GM18861 (cell line): ENCODE measurements around the gene MELTF.
"Not testable (repeated sequence)": the region's sequence is repeated elsewhere in the genome, so short reads cannot be mapped to it uniquely, and the experiment has no call there.

Source experiments
- ATAC-seq: cut with Tn5 transposase; IDR thresholded peaks from one replicate; pipeline ENCODE4 v1.9.1; 2021; ENCODE audit not compliant: unreplicated experiment

The MELTF gene

DNA sequence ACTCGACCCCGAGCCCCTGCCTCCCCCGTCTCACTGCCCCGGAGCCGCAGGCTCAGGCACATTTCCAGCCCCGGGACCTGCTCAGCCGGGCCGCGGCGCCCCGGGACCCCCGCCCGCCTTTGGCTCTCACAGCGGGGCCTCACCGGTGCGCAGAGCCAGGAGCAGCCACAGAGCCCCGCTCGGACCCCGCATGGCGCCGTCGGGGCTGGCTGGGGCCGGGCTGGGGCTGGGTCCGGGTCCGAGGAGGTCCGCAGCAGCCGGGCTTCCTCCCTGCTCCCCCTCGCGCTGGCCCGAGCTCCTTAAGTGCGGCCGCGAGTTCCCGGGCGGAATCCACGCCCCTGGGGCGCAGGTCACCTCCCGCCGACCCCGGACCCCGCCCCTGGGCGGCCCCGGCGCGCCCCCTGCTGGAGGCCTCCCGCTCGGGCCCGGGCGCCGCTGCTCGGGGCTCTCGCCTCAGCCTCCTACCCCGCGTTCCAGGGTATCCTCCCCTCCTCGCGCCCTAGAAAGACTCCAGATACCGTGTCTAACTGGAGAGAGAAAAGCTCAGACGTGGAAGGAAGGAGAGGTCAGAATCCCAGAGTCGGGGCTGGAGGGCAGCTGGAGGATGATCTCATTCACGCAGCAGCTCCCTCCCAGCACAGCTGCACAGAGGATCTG, at the start of gene MELTF:
TSS of gene MELTF (minus strand) at position 307 of the 657 bp plus-strand sequence. CDS start at position 192, 115 bp downstream.
- peak; percentile 60 for ATAC-seq

DNA sequence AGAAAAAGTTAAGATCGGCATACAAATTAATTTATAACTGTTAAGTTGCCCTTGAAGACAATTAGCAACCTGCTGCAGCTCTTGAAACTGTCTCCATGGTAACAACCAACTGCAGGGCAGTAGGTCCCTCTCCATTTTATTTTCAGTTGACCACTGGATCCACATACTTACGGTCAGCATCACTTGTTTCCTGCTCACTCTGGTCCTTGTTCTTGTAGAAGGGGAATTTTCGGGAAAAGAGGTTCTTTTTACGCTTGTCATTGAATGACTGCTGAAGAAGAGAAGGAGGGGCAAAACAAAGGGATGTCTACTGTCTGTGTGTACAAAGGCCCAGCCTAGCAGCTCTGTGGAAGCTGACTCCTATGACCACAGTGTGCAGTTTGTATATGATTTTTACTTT, 46.8 kb upstream of the MELTF start:
- no peak for ATAC-seq

DNA sequence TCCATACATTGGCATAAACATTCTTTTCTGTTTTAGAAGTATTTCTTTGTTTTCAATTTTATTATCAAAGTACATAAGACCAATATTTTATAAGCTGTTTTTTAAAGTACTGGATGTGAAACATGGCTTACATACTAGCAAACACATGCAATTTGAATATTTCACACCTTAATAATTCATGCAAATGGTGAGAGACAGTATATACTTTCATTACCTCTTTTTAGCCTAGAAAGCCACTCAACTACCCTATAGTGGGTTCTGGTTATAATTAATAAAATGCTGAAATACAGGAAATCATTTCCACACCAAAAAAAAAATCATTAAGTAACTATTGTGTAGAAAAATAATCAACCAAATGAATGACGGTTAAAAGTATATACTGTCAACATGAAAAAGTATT, 38.5 kb upstream of the MELTF start:
- no peak for ATAC-seq

DNA sequence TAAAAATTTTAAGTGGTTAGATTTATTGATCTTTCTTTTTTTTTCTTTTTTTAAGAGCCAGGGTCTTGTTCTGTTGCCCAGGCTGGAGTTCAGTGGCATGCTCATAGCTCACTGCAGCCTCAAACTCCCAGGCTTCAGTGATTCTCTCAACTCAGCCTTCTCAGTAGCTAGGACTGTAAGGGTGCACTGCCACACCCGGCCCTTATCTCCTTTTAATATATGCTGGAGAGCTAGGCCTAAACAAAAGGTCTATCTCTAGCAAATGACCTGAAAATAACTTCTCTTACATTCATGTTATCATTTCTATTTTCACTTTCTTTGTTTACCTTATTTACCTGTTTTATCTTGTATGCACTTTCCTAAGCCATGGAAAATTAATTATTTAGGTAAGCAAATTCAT, 35.2 kb upstream of the MELTF start:
- no peak for ATAC-seq

DNA sequence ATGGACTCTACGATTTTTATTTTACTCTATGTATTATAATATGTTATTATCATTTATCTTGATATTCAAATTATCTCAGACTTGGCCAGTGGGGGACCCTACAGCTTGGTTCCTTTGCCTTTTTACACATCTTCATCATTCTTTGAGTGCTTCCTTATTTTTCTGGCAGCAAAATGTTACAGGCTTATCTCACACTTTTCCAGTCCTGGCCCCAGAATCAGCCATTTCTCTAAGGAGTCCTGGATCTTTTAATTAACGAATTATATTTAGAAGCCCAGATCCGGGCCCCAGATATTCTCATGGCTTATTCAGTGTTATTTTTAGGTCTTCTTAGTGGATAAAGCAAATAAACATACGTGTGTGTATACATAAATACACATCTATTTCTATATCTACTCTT, 32.8 kb upstream of the MELTF start:
- ATAC-seq, result no peak

DNA sequence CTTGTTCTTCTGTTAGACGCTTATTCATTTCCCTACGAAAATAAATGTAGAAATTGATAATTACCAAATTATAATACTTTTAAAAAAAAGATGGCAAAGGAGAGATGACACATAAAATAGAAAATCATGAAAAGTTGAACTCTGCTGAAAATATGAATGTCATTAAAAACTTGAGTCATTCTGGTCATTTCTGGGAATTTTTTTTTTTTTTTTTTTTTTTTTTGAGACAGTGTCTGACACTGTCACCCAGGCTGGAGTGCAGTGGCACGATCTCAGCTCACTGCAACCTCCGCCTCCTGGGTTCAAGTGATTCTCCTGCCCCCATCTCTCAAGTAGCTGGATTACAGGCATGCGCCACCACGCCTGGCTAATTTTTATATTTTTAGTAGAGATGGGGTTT, 22.0 kb upstream of the MELTF start:
- peak; percentile 15 for ATAC-seq

DNA sequence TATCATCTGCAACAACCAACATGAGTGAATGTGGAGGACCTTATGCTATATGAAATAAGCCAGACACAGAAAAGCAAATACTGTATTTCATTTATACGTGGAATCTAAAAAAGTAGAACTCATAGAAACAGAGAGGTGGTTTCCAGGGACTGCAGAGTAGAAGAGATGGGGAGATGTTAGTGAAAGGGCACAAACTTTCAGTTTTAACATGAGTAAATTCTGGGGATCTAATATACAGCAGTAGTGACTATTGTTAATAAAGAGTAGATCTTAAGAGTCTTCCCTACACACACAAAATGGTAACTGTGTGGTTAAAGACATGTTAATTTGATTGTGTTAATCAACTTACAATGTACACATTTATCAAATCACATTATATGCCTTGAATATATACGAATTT, 20.9 kb upstream of the MELTF start:
- ATAC-seq, result peak; percentile 48

DNA sequence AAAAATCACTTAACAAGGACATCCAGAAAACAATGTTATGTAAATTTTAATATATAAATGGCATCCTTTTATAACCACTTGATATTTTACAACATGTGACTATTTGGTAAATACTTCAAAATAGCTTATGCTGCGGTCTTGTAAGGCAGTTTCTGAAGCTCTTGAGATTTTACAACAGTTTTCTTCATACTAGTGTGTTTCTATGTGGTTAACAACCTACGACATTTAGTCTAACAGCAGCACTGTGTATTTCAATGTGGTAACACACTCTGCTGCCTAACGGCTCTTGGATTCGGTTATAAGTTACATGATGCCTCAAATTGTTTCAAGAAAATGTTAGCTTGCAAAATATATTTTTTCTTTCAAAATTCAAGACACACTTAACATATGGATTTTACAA, 12.9 kb upstream of the MELTF start:
- no peak for ATAC-seq

GRCh38 chr3:197041875-197042488, 12.4 kb upstream of the MELTF start:
- ATAC-seq, result no peak

DNA sequence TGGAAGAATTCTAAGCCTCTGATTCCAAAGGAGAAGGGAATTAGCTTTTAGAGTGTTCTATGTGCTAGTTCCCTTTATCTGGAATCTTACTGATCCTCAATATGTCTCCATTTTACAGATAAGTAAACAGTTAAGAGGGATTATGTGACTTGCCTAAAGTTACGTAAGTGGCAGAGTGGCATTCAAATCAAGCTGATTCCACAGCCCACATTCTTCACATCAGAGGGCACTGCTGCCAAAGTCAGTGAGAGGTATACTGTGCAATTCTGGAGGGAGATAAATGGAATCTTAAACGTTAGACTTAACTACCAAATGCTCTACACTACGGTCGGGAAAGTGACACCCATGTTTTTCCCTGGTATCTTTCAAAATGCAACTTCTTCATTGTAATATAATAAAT, 11.0 kb upstream of the MELTF start:
- no peak for ATAC-seq

GRCh38 chr3:197038679-197039462, 9.3 kb upstream of the MELTF start:
- no peak for ATAC-seq

DNA sequence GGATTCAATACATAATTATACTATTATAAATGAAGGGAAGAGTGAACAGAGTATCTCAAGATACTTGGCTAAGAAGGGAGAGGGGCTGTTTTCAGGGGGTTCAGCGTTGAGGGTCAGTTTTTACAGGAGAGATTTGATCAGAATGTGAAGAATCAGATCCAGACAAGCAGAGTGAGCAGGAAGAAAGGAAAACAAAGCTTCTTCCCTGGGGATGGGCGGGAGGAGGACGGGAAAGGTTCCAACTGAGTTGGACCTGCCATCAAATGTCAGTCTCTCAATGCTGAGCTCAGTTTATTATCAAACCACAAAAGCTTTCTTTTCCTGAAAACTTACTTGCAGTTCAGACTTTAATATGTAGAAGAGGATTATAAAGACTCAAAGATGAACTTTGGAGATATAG, 6.0 kb upstream of the MELTF start:
- no peak for ATAC-seq

GRCh38 chr3:197034778-197035177, 5.2 kb upstream of the MELTF start:
- ATAC-seq, result not testable (repeated sequence)

DNA sequence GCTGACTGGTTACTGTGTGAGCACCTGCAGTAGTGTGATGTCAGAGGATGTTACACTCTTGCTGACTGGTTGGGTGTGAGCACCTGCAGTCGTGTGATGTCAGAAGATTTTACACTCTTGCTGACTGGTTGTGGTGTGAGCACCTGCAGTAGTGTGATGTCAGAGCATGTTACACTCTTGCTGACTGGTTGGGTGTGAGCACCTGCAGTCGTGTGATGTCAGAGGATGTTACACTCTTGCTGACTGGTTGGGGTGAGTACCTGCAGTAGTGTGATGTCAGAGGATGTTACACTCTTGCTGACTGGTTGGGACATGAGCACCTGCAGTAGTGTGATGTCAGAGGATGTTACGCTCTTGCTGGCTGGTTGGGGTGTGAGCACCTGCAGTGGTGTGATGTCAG, 4.1 kb upstream of the MELTF start:
- ATAC-seq, result not testable (repeated sequence)

DNA sequence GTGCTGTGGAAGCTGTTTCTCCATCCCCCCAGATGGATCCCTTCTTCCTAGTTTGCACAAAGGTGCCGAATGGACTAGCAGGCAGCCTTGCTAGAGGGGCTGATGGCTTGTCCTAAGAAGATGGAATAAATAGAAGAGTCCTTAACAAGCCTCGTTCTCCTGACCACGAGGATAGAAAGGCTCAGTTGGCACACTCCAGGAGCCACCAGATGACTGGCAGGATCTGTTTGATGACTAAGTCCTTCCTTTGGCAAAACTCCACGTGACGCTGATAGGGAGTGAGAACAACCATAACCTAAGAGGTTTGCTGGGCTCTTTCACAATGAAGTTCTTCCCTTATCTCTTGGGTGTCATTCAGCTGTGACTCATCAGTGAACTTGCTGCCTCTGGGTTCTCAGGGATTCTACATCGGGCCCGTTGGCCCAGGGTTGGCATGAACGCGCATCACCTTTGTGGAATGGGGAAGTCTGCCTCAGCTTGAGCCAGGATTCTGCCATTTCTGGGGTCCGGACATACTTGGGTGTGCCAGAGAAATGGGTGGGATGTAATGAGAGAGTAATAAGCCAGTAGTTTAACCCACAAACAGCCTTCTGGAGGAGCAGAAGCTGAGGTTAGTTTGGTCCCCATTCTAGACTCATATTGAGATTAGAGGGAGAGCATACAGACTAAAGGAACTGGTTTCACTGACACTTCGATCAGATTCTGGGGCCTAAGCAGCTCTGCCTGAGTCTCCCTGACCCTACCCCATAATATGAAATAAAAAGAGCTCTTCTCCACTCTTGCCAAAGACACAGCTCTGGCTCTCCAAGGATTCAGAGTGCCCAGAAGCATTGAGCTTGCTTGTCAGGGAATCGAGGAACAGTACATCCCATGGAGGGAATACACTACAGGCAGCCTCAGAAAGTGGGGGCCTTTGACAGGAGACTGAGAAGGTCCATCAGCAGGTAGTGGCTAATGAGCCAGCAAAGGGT, 2.0 kb upstream of the MELTF start:
- ATAC-seq, result no peak

- no peak for ATAC-seq
Observed at GRCh38 chr3:197030379-197031314, 1.0 kb upstream of the MELTF start.

DNA sequence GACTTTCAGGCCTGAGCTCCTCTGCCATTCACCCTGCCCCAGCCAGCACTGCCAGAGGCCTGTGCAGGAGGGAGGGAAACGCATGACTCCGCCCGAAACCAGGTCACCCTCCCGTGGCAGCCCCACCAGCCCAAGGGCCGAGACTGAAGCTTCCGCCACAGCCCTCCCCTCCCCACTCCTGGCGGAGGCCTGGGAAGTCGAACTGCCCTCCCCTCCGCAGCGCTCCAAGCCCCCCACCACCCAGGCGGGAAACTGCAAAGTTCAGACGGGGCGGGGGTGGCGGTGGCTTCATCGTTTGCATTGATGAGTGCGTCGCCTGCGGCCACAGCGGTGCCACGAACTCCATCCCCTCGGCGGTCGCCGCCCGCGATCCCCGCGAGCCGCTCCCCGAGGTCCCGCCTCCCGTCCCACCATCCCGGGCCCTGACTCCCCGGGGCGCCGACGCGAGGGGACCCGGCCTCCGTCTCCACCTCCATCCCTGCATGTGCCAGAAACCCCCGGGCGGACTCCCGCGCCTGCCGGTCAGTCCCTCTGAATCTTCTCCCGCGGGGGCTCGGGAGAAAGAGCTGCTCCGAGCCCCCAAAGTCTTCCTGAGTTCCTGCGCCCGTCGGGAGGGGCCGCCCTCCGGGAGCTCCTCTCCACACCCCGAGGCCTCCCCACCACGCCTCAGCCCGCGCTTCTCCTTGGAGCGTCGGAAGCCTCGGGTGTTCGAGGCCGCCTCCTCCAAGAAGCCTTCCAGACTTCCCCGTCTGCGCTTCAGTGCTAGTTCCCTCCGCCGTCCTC, 698 bp downstream of the MELTF start:
- ATAC-seq, result peak; percentile 40

DNA sequence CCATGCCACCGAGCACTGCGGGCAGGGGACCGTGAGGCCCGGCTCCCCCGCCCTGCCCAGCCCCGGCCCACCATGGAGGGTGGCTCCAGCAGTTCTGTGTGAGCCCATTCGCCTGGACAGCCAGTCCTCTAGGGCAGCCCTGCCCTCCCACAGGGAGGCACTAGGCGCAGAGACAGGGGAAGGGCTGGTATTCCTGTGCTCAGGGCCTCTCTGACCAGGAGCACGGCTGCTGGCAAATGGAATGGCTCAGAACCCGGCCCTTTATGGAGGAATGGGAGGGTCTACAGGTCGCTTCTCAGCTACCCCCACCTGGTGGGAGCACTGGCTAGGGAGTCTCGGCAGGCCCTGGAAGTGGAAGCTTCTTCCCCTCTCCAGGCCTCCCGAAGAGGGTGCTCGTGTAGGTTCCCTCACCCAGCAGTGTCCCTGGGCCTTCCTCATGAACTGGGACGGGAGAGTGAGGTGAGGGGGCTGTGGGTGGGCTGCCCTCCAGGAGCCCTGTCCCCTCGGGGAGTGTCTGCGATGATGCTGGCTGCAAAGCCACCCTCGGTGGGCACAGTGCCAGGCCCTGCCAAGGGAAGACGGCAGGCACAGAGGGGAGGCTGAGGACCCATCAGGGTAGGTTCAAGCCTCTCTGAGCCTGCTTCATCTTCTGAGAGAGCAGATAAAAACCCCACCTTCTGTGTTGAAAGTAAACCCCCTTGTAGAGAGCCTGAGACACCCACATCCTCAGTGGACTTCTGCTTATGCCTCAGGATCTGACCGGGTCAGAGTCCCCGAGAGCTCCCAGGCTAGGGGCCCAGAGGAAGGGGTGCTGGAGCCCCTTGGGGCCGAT, 1.5 kb downstream of the MELTF start:
- ATAC-seq, result no peak
